HEK293 (cell line): ENCODE measurements around the gene C2CD4A.

Experiments used
- CTCF ChIA-PET: fragments of 350-600 bp; formaldehyde crosslinking; extraction: SDS; loops from one replicate; lab custom pipeline; 2021; ENCODE audit warnings: antibody characterized with exemption; lab: Yijun Ruan, JAX
- POLR2A ChIA-PET: fragments of 300-600 bp; formaldehyde crosslinking; extraction: SDS; loops from one replicate; lab custom pipeline; 2020; ENCODE audit warnings: antibody characterized with exemption, inconsistent platforms; lab: Yijun Ruan, JAX
- H3K27ac ChIP-seq: fragments of 200-500 bp; sonication (Bioruptor generic); 2 replicates; pipeline ENCODE4 v1.5.1; 2014; ENCODE audit warnings: low read depth, low read length, control low read depth, inconsistent platforms; ENCODE audit errors: extremely low read depth
- H3K36me3 ChIP-seq, 2 experiments: fragments of 200-500 bp in 1 of 2; sonication (Bioruptor generic) in 1 of 2; 1 replicate in 1 of 2; 2 replicates in 1 of 2; pipeline ENCODE4 v1.5.1; 2014 to 2017; ENCODE audit warnings: inconsistent platforms in 2 of 2, low read length in 2 of 2; ENCODE audit not compliant: control insufficient read depth in 2 of 2, insufficient read depth in 1 of 2
- H3K4me1 ChIP-seq: fragments of 200-500 bp; sonication (Bioruptor generic); 2 replicates; pipeline ENCODE4 v1.5.1; 2014; ENCODE audit warnings: mild to moderate bottlenecking, low read length, inconsistent platforms; ENCODE audit not compliant: control insufficient read depth, insufficient read depth
- H3K4me3 ChIP-seq: 2 replicates; pipeline ENCODE4 v1.5.1; 2011; ENCODE audit warnings: low read depth, mild to moderate bottlenecking, control low read depth, low read length, moderate library complexity
- H3K9me3 ChIP-seq: fragments of 200-500 bp; sonication (Bioruptor generic); 2 replicates; pipeline ENCODE4 v1.5.1; 2014; ENCODE audit warnings: low read depth, low read length, inconsistent platforms; ENCODE audit not compliant: control insufficient read depth, insufficient read depth
- KLF16 ChIP-seq: fragments of 450-650 bp; formaldehyde crosslinking; IDR thresholded peaks from 2 replicates; pipeline ENCODE4 v1.5.1; 2017; ENCODE audit warnings: missing biosample characterization, missing genetic modification characterization
- PRDM10 ChIP-seq: fragments of 450-650 bp; formaldehyde crosslinking; IDR thresholded peaks from 2 replicates; pipeline ENCODE4 v1.5.1; 2016; ENCODE audit warnings: missing biosample characterization, missing genetic modification characterization
- REPIN1 ChIP-seq: fragments of 450-650 bp; formaldehyde crosslinking; IDR thresholded peaks from 2 replicates; pipeline ENCODE4 v1.5.1; 2017; ENCODE audit warnings: missing biosample characterization, missing genetic modification characterization, low read depth
- TRIM28 ChIP-seq: IDR thresholded peaks from 2 replicates; pipeline ENCODE4 v1.6.1; 2011; ENCODE audit warnings: low read length, control low read depth, borderline replicate concordance
- ZBTB44 ChIP-seq: fragments of 450-650 bp; IDR thresholded peaks from 2 replicates; pipeline ENCODE4 v1.5.1; 2018; ENCODE audit warnings: missing biosample characterization, mild to moderate bottlenecking, missing genetic modification characterization
- ZEB2 ChIP-seq: fragments of 450-650 bp; formaldehyde crosslinking; IDR thresholded peaks from 2 replicates; pipeline ENCODE4 v1.5.1; 2016; ENCODE audit warnings: missing biosample characterization, missing genetic modification characterization
- ZFP41 ChIP-seq: fragments of 450-650 bp; formaldehyde crosslinking; IDR thresholded peaks from 2 replicates; pipeline ENCODE4 v1.5.1; 2016; ENCODE audit warnings: missing biosample characterization, missing genetic modification characterization, borderline replicate concordance
- ZNF114 ChIP-seq: fragments of 450-650 bp; formaldehyde crosslinking; IDR thresholded peaks from 2 replicates; pipeline ENCODE4 v1.5.0; 2017; ENCODE audit warnings: missing biosample characterization, missing genetic modification characterization
- ZNF140 ChIP-seq: fragments of 450-650 bp; formaldehyde crosslinking; IDR thresholded peaks from 2 replicates; pipeline ENCODE4 v1.5.1; 2016; ENCODE audit warnings: missing biosample characterization, missing genetic modification characterization
- ZNF157 ChIP-seq: fragments of 450-650 bp; formaldehyde crosslinking; IDR thresholded peaks from 2 replicates; pipeline ENCODE4 v1.5.1; 2016; ENCODE audit warnings: missing biosample characterization, missing genetic modification characterization
- ZNF211 ChIP-seq: fragments of 450-650 bp; formaldehyde crosslinking; IDR thresholded peaks from 2 replicates; pipeline ENCODE4 v1.5.1; 2016; ENCODE audit warnings: low read depth, missing biosample characterization, missing genetic modification characterization
- ZNF280C ChIP-seq: fragments of 450-650 bp; formaldehyde crosslinking; IDR thresholded peaks from 2 replicates; pipeline ENCODE4 v1.5.1; 2016; ENCODE audit warnings: missing biosample characterization, missing genetic modification characterization
- ZNF302 ChIP-seq: fragments of 450-650 bp; formaldehyde crosslinking; IDR thresholded peaks from 2 replicates; pipeline ENCODE4 v1.5.1; 2016; ENCODE audit warnings: missing biosample characterization, missing genetic modification characterization, low read depth
- ZNF398 ChIP-seq: fragments of 450-650 bp; formaldehyde crosslinking; IDR thresholded peaks from 2 replicates; pipeline ENCODE4 v1.5.1; 2017; ENCODE audit warnings: missing biosample characterization, missing genetic modification characterization
- ZNF548 ChIP-seq: fragments of 450-650 bp; formaldehyde crosslinking; IDR thresholded peaks from 2 replicates; pipeline ENCODE4 v1.5.1; 2016; ENCODE audit warnings: missing biosample characterization, missing genetic modification characterization
- ZNF621 ChIP-seq: fragments of 450-650 bp; formaldehyde crosslinking; IDR thresholded peaks from 2 replicates; pipeline ENCODE4 v1.5.1; 2017; ENCODE audit warnings: missing biosample characterization, missing genetic modification characterization
- TF ChIP-seq, protein P1 (sequence below): fragments of 450-650 bp; formaldehyde crosslinking; IDR thresholded peaks from 2 replicates; pipeline ENCODE4 v1.5.1; 2016; ENCODE audit warnings: missing biosample characterization, missing genetic modification characterization

C2CD4A gene

GRCh38 chr15:62108411-62108810 is 41.6 kb downstream of the C2CD4A start (continued):
- TF ChIP-seq ZNF280C (no peak), ZNF548 (tag by site-specific recombination) (no peak), ZNF140 (tag by site-specific recombination) (no peak), KLF16 (tag by site-specific recombination) (no peak)

- no peak overlapping the region for H3K27ac ChIP-seq
- H3K4me1 ChIP-seq, result peaks cover 18% of the 10 kb centered on the region
- CTCF ChIA-PET, result no interaction called here
- TF ChIP-seq ZNF211 (tag by site-specific recombination) (no peak), ZNF621 (tag by site-specific recombination) (no peak), ZFP41 (no peak)
- H3K36me3 ChIP-seq, result no peaks in the 10 kb centered on the region
- POLR2A ChIA-PET, result no interaction called here
- no peak overlapping the region for H3K4me3 ChIP-seq
- H3K9me3 ChIP-seq, result no peaks in the 10 kb centered on the region
Measured at GRCh38 chr15:62109437-62109836, 42.7 kb downstream of the C2CD4A start.

GRCh38 chr15:62109982-62110851 is 43.4 kb downstream of the C2CD4A start:
- H3K4me1 ChIP-seq, result peaks cover 18% of the 10 kb centered on the region
- no peaks in the 10 kb centered on the region for H3K36me3 ChIP-seq
- ChIA-PET POLR2A (no interaction called here), CTCF (interaction anchor here (0.6 to 0.7 kb wide), 2 partner anchors 16 to 1025 kb away, joined by 4 to 5 read pairs; no protein-coding TSS in a partner anchor)
- no peak overlapping the region for H3K4me3 ChIP-seq
- peak overlapping the region; percentile 16; the same call in 1 of the 2 replicates for H3K27ac ChIP-seq
- H3K9me3 ChIP-seq, result no peaks in the 10 kb centered on the region
- no peak for TF ChIP-seq REPIN1
- TF ChIP-seq ZNF302 (tag by site-specific recombination), result no peak
- TF ChIP-seq KLF16 (tag by site-specific recombination), result 0 out of 2 replicates have a peak, but pooled peaks have one; percentile 40
- peak; percentile 27; the same call in 1 of the 2 replicates for TF ChIP-seq PRDM10 (tag by site-specific recombination)
- TF ChIP-seq ZNF157 (tag by site-specific recombination), result no peak
- TF ChIP-seq TRIM28, result no peak
- no peak for TF ChIP-seq ZNF114
- TF ChIP-seq ZNF398 (tag by site-specific recombination), result peak; percentile 66
- peak; percentile 47; the same call in 1 of the 2 replicates for TF ChIP-seq ZEB2 (tag by site-specific recombination)
- TF ChIP-seq ZBTB44 (tag by site-specific recombination), result 0 out of 2 replicates have a peak, but pooled peaks have one; percentile 10
- TF ChIP-seq, protein P1, sequence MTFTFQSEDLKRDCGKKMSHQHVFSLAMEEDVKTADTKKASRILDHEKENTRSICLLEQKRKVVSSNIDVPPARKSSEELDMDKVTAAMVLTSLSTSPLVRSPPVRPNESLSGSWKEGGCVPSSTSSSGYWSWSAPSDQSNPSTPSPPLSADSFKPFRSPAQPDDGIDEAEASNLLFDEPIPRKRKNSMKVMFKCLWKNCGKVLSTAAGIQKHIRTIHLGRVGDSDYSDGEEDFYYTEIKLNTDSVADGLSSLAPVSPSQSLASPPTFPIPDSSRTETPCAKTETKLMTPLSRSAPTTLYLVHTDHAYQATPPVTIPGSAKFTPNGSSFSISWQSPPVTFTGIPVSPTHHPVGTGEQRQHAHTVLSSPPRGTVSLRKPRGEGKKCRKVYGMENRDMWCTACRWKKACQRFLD (tag by site-specific recombination), result no peak
